ENCODE data around the gene TMCC3.
"Not testable (repeated sequence)": the region's sequence is repeated elsewhere in the genome, so short reads cannot be mapped to it uniquely, and the experiment has no call there.

The TMCC3 gene, protein sequence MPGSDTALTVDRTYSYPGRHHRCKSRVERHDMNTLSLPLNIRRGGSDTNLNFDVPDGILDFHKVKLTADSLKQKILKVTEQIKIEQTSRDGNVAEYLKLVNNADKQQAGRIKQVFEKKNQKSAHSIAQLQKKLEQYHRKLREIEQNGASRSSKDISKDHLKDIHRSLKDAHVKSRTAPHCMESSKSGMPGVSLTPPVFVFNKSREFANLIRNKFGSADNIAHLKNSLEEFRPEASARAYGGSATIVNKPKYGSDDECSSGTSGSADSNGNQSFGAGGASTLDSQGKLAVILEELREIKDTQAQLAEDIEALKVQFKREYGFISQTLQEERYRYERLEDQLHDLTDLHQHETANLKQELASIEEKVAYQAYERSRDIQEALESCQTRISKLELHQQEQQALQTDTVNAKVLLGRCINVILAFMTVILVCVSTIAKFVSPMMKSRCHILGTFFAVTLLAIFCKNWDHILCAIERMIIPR

DNA sequence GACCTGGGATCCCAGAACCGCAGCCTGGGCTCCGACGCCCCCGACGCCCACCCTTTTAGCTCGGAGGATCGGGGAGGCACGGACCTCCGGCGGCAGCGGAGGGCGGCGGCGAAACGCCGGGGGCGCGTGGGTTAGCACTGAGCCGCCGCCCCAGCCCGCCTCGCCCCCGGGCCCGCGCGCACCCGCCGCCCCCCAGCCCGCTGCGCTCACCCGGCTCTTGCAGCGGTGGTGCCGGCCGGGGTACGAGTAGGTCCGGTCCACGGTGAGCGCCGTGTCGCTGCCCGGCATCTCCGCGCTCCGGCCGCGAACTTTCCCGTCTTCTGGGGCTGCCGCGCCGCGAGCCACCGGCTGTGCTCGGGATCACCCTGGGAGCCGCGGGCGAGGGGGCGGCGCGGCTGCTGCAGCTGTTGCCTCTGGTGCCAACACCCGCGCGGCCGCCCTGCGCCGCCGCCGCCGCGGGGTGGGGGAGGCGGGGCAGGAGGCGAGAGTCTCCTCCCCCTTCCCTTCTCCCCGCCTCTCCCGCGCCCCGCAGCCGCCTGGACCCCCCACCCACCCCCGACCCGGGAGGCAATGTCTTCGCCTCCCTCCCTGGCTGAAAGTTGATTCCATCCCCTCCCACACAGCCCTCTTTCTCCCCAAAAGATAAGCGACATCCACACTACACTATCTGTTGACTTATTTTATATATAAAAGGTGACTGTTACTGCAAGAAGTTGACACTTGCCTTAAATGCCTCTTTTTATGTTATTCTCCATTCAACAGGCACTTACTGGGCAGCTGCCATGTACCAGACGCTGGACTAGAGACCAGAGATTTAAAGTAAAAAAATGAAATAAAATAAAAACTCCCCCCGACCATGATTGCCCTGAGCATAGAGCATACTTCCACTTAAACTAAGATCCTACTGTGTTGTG is at the start of gene TMCC3:
Gene TMCC3, minus strand, starts transcription at position 415 of the 914 bp plus-strand sequence. Its CDS starts 127 bp downstream, at position 288.
- DNase-seq, result peak; percentile 13

- DNase-seq, result no peak
Observed at GRCh38 chr12:94699801-94700200, 49.4 kb upstream of the TMCC3 start.

GRCh38 chr12:94698578-94698977 is 48.2 kb upstream of the TMCC3 start:
- DNase-seq, result no peak

GRCh38 chr12:94697631-94698030 is 47.3 kb upstream of the TMCC3 start:
- no peak for DNase-seq

GRCh38 chr12:94694732-94695131 is 44.4 kb upstream of the TMCC3 start:
- no peak for DNase-seq

GRCh38 chr12:94692826-94693225 is 42.5 kb upstream of the TMCC3 start:
- DNase-seq, result not testable (repeated sequence)

GRCh38 chr12:94690198-94690771 is 39.9 kb upstream of the TMCC3 start:
- no peak for DNase-seq

DNA sequence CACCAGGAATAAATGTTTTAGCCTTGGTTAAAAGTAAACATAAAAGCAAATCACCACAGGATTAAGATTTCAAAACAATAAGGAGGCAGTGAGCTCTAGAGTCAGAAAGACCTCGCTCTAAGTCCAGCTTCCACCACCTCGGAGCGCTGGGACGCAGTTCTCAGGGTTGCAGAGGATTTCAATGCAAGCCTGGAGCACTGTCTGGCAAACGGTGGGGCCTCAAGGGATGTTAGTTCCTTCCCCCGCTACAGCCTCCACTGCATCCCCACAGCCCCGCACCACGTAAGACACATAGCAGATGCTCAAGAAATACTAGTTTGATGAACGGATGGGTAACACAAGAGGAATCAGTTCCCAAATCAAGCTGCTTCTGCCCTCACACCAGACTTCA is 39.3 kb upstream of the TMCC3 start:
- no peak for DNase-seq

GRCh38 chr12:94689002-94689645 is 38.8 kb upstream of the TMCC3 start:
- no peak for DNase-seq

DNA sequence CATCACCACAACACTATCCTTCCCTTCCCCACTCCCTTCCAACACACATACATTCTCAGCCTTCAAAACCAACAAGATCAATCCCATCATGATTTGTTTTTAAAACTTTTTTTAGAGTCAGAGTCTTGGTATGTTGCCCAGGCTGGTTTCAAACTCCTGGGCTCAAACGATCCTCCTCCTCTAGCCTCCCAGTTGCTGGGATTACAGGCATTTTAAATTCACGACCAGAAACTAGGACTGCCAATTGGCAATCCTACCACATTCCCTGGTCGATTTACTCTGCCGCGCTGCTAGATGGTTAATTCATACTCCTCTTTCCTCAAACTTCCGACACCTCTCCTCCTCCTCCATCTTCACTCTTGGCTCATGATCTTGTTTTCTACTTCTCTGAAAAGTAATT is 37.5 kb upstream of the TMCC3 start:
- DNase-seq, result no peak

- no peak for DNase-seq
Observed at GRCh38 chr12:94686834-94687628, 36.7 kb upstream of the TMCC3 start.

- no peak for DNase-seq
Observed at GRCh38 chr12:94684416-94685142, 34.2 kb upstream of the TMCC3 start.

- DNase-seq, result no peak
Observed at GRCh38 chr12:94679554-94680195, 29.3 kb upstream of the TMCC3 start.

- no peak for DNase-seq
Observed at GRCh38 chr12:94678849-94679248, 28.5 kb upstream of the TMCC3 start.

DNA sequence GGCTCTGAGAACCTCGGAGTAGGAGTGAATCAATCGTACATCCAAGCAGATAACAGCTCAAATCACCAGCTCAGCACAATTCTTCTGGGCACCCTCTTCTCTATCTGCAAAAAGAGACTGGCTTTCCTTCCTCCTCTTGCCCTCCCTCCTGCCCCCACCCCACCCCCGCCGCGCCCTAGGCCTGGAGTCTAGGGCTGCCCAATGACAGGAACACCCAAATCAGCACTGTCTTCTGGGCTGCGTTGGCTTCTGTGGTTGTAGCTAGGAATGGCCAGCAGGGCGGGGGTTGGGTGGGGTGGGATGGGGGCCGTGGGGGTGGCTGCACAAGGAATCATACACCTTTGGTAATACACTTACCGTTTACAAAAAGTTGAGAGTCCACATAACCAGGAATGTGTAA is 28.0 kb upstream of the TMCC3 start:
- DNase-seq, result no peak

GRCh38 chr12:94677778-94678177 is 27.4 kb upstream of the TMCC3 start:
- no peak for DNase-seq

DNA sequence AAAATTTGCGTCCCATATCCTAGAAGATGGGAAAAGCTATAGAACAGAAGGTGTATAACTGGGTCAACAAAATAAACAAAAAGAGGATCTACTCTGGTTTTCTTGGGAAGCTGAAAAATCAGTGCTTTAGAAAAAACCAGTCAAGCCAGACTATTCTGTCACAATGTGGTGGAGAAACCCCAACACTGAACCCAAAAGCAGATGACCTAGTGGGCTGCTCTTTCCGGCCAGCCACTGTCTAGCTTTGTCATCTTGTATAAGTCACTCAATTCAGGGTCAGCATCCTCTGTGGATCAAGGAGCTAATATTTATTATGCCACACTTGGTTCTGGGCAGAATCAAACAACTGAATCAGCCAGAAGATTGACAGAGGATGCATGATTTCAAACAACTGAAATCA is 26.6 kb upstream of the TMCC3 start:
- no peak for DNase-seq

DNA sequence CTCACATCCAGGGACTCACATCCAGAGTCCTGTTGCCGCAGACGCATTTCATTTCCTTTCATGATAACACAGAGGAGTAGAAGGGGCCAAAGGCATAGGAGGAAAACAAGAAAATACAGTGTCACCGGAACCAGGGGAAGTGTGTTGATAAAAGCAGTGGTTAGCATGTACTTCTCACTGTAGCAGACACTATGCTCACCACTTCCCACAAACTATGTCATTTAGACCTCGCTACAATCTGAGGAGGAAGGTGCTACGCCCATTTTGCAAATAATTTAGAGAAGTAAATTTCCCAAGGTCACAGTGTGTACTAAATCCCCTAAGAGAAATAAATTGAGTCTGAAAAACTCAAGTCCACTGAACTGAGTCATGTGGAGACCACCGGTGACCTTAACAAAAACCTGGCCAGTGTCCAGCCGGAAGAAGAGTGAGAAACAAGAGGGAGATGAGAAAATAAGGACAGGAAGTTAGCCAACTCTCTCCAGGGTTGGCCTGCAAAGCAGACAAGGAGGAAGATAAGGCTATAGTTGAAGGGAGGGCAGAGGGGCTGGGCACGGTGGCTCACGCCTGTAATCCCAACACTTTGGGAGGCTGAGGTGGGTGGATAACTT is 25.8 kb upstream of the TMCC3 start:
- peak; percentile 14 for DNase-seq

DNA sequence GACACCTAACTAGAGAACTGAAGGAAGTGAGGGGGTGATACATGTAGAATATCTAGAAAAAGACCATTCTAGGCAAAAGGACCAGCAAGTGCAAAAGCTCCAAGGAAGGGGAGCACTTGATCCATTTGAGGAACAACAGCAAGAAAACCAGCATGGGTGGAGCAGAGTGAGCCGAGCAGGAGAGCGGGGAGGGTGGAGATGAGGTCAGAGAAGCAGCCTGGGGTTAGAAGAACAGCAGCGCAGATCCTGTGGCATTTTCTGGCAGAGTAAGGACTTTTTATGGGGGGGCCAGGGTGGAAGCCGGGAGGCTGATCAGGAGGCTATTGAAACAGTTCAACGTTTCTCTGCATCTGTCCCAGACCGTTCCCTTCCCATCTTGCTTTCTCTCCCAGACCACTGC is 24.5 kb upstream of the TMCC3 start:
- no peak for DNase-seq

- no peak for DNase-seq
Observed at GRCh38 chr12:94674051-94674451, 23.7 kb upstream of the TMCC3 start.

All from activated gamma-delta T cell treated with Interleukin-2 at 50 U/mL for 16 hours (primary cell).